ENCODE results near the gene HOXA3. TPM values are rescaled to one million over a fixed set of nuclear protein-coding genes. Genes with fewer than 3 reads are reported as not detected.

Gene HOXA3
- total RNA-seq, 1 donor from 2014 or later, result 77.4 TPM

GRCh38 chr7:27182285-27182841 is 30.0 kb upstream of the HOXA3 start:
- Mint-ChIP-seq H3K4me3 (ENCODE audit: low read depth) (no peak overlapping the region), H3K36me3 (ENCODE audit: insufficient read depth) (no peaks in the 10 kb centered on the region), H3K27ac (no peak overlapping the region), H3K4me1 (ENCODE audit: low read depth) (peaks cover 9% of the 10 kb centered on the region), H3K27me3 (peaks cover 99% of the 10 kb centered on the region), H3K9me3 (ENCODE audit: low read depth) (no peaks in the 10 kb centered on the region)
- no peak for DNase-seq (ENCODE audit: low spot score, unreplicated experiment)
- TF ChIP-seq, protein P1, sequence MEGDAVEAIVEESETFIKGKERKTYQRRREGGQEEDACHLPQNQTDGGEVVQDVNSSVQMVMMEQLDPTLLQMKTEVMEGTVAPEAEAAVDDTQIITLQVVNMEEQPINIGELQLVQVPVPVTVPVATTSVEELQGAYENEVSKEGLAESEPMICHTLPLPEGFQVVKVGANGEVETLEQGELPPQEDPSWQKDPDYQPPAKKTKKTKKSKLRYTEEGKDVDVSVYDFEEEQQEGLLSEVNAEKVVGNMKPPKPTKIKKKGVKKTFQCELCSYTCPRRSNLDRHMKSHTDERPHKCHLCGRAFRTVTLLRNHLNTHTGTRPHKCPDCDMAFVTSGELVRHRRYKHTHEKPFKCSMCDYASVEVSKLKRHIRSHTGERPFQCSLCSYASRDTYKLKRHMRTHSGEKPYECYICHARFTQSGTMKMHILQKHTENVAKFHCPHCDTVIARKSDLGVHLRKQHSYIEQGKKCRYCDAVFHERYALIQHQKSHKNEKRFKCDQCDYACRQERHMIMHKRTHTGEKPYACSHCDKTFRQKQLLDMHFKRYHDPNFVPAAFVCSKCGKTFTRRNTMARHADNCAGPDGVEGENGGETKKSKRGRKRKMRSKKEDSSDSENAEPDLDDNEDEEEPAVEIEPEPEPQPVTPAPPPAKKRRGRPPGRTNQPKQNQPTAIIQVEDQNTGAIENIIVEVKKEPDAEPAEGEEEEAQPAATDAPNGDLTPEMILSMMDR (IDR thresholded peaks at IDR 0.05; ENCODE audit: unreplicated experiment), result no peak

DNA sequence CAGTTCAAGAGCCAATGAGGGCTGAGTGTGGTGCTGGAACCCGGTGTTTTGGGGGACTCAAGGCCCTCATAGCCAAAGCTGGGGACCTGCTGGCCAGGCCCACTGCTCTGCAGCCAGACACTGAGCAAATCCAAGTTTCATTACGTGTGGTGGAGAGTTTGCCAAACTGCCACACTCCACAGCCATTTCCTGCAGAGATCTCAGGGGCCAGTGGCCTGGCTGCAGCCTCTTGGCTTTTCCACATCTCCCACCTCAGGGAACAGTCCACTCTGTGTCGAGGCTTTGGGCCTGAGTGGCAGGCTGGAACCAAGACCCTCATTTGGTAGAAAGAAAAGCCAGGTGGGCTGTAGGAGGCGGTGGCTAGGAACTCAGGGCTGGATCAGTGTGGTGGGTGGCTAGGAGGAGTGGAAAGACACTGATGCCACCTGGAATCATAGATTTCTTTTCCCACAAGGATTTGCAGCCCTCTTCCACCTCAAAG is 29.5 kb upstream of the HOXA3 start:
- Mint-ChIP-seq H3K36me3 (ENCODE audit: insufficient read depth) (no peaks in the 10 kb centered on the region), H3K27ac (no peak overlapping the region), H3K4me1 (ENCODE audit: low read depth) (peaks cover 9% of the 10 kb centered on the region), H3K9me3 (ENCODE audit: low read depth) (no peaks in the 10 kb centered on the region), H3K27me3 (peaks cover 99% of the 10 kb centered on the region), H3K4me3 (ENCODE audit: low read depth) (no peak overlapping the region)
- TF ChIP-seq, protein P1 (IDR thresholded peaks at IDR 0.05; ENCODE audit: unreplicated experiment), result no peak
- no peak for DNase-seq (ENCODE audit: low spot score, unreplicated experiment)

- Mint-ChIP-seq H3K4me1 (ENCODE audit: low read depth) (peaks cover 7% of the 10 kb centered on the region), H3K36me3 (ENCODE audit: insufficient read depth) (no peaks in the 10 kb centered on the region), H3K27ac (no peak overlapping the region), H3K4me3 (ENCODE audit: low read depth) (peak overlapping the region; percentile 21), H3K9me3 (ENCODE audit: low read depth) (no peaks in the 10 kb centered on the region), H3K27me3 (peaks cover 99% of the 10 kb centered on the region)
- TF ChIP-seq, protein P1 (IDR thresholded peaks at IDR 0.05; ENCODE audit: unreplicated experiment), result no peak
- DNase-seq (ENCODE audit: low spot score, unreplicated experiment), result no peak
These were observed 28.3 kb upstream of the HOXA3 start for GRCh38 chr7:27180431-27181420.

DNA sequence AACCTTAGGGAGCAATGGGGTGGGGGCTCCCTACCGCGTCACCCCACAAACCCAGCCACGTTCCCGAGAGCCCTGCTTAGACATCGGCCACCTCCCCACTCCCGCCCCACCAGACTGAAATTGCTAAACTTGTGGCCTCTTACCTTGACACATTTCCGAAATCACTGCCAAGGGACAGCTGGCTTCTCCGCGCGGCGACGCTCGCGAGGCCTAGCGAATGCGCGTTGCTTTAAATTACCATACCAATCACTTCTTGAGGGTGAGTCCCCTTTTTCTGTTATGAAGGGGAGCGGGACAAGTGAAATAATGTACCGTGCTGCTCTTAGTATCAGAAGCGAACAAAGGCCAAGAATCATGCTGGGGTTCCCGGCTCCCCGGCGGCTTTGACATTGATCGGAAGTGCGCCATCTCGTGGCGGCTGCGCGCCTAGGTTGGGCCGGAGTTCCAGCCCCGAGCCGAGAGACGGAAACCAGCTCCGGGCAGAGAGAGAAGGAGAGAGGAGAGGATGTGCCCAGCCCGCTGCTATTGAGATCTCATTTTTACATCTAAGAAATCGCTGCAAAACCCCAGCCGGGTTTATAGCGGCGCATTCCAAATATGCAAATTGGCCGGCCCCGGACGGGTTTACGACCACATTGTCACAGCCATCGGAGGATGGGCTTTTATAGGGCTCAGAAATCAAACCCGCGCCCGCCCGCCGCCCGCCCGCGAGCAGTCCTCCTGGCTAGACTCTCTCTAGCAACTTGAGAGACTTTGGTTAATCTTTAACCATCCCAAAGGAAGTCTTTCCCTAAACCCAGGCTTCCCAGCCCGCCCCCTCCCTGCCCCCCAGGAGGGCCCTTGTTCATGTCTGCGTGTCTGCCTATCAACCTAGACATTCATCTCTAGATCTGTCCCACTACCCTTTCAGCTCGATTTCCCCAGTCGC is 27.4 kb upstream of the HOXA3 start:
- Mint-ChIP-seq H3K9me3 (ENCODE audit: low read depth) (no peaks in the 10 kb centered on the region), H3K36me3 (ENCODE audit: insufficient read depth) (no peaks in the 10 kb centered on the region), H3K27ac (peak overlapping the region; percentile 5), H3K27me3 (peaks cover 99% of the 10 kb centered on the region), H3K4me1 (ENCODE audit: low read depth) (peaks cover 7% of the 10 kb centered on the region), H3K4me3 (ENCODE audit: low read depth) (peak overlapping the region; percentile 21)
- TF ChIP-seq, protein P1 (IDR thresholded peaks at IDR 0.05; ENCODE audit: unreplicated experiment), result peak; percentile 94
- peak; percentile 68 for DNase-seq (ENCODE audit: low spot score, unreplicated experiment)
